CD8-positive, alpha-beta memory T cell (primary cell): Measurements from ENCODE around the gene TH. TPM values are rescaled to one million over a fixed set of nuclear protein-coding genes. Genes with fewer than 3 reads are reported as not detected.
A peak's percentile ranks its signal among the peaks of the same experiment; 100 is the strongest.

Experiments
- CTCF ChIA-PET: fragments of 350-600 bp; sonication (Branson Sonifier 250); formaldehyde crosslinking; loops from one replicate; lab custom pipeline; 2021; ENCODE audit warnings: antibody characterized with exemption; lab: Charles Lee
- POLR2A ChIA-PET: fragments of 350-600 bp; sonication (Branson Sonifier 250); formaldehyde crosslinking; loops from one replicate; lab custom pipeline; 2021; ENCODE audit warnings: antibody characterized with exemption; lab: Charles Lee
- DNase-seq, 5 donors: peaks; one replicate each; pipeline versions ENCODE4 v3.0.0 to v3.0.0-alpha.2; 2020 to 2022; ENCODE audit warnings: mixed read lengths in 1 of 5
- H3K27ac ChIP-seq: one replicate; pipeline ENCODE4 v1.7.0; 2013; ENCODE audit warnings: low read depth, mild to moderate bottlenecking, low read length, moderate library complexity
- H3K27me3 ChIP-seq: 2 replicates; pipeline ENCODE4 v1.7.0; 2013; ENCODE audit warnings: low read length, mild to moderate bottlenecking; ENCODE audit not compliant: insufficient read depth, poor library complexity, severe bottlenecking
- H3K36me3 ChIP-seq: 2 replicates; pipeline ENCODE4 v1.7.0; 2013; ENCODE audit warnings: mild to moderate bottlenecking, low read length, moderate library complexity; ENCODE audit not compliant: insufficient read depth
- H3K4me1 ChIP-seq: 2 replicates; pipeline ENCODE4 v1.7.0; 2013; ENCODE audit warnings: mild to moderate bottlenecking, low read length, moderate library complexity; ENCODE audit not compliant: insufficient read depth
- H3K4me3 ChIP-seq: 2 replicates; pipeline ENCODE4 v1.7.0; 2013; ENCODE audit warnings: mild to moderate bottlenecking, low read length
- H3K9me3 ChIP-seq: 2 replicates; pipeline ENCODE4 v1.7.0; 2013; ENCODE audit warnings: mild to moderate bottlenecking, low read length
- H3K27ac Mint-ChIP-seq, 8 donors: one replicate each; pipeline ENCODE4 v1.8.0; 2020 to 2021; ENCODE audit warnings: mixed read lengths in 8 of 8, mild to moderate bottlenecking in 6 of 8, inconsistent platforms in 3 of 8, moderate library complexity in 3 of 8
- H3K27me3 Mint-ChIP-seq, 2 donors: one replicate each; pipeline ENCODE4 v1.8.0; 2020 to 2021; ENCODE audit warnings: mixed read lengths in 2 of 2, mild to moderate bottlenecking in 1 of 2, moderate library complexity in 1 of 2
- H3K36me3 Mint-ChIP-seq, 3 donors: one replicate each; pipeline ENCODE4 v1.8.0; 2020 to 2021; ENCODE audit warnings: mixed read lengths in 3 of 3, inconsistent platforms in 1 of 3, mild to moderate bottlenecking in 1 of 3
- H3K4me1 Mint-ChIP-seq, 3 donors: one replicate each; pipeline ENCODE4 v1.8.0; 2020 to 2021; ENCODE audit warnings: mixed read lengths in 3 of 3, inconsistent platforms in 1 of 3, mild to moderate bottlenecking in 1 of 3
- H3K4me3 Mint-ChIP-seq, 7 donors: one replicate each; pipeline ENCODE4 v1.8.0; 2020 to 2021; ENCODE audit warnings: mixed read lengths in 7 of 7, mild to moderate bottlenecking in 6 of 7, moderate library complexity in 4 of 7, inconsistent platforms in 2 of 7
- H3K9me3 Mint-ChIP-seq, 5 donors: one replicate each; pipeline ENCODE4 v1.8.0; 2020 to 2022; ENCODE audit warnings: mixed read lengths in 5 of 5, mild to moderate bottlenecking in 3 of 5, moderate library complexity in 2 of 5, inconsistent platforms in 1 of 5
- polyA plus RNA-seq: library from polyadenylated mRNA; unstranded; fragments of 300-500 nt; fragmentation: Illumina TruSeq; gene quantifications from one replicate; pipeline ENCODE4 v1.2.3, GENCODE V29; 2021
- total RNA-seq, 2 experiments: library from RNA; stranded (reverse); gene quantifications; one replicate each; pipeline ENCODE4 v1.2.3, GENCODE V29; 2021

Gene TH
- total and polyA plus RNA-seq, 3 experiments from 2014 or later = not detected

DNA sequence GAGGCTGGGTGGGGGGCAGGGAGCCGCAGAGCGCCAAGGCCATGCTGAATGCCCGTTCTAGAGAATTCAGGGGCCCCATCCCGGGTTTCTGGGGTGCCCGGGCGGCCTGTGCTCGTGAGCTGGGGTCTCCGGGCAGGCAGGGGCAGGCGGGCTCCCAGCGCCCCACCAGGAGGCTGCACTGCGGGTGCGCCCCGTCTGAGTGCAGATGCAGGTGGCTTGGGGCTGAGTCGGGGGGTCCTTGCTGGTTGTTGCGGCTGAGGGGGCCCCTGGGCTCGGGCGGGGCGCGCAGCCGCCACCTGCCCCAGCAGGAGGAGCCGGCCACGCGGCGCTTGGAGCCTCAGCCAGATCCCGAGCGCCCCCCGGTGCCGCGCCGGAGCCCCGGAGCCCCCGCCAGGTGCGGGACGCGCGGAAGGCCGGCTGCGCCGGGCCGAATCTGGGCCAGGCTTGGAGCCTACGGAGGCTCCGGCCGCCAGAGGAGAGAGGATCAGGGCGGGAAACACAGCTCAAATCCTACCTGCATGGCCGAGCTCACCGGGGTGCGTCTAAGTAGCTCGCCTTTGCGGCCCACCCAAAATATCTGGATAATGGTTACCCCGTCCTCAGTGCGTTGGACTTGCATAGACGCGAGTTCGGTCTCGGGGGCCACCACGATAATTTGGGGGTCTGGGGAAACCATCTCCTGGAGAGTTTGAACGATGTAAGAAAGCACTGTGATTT lies 31.8 kb downstream of the TH start:
- Mint-ChIP-seq H3K27ac (no peak overlapping the region), H3K27me3 (peaks cover 47 to 49% of the 10 kb centered on the region in 2 donors), H3K4me1 (peaks cover 2 to 22% (median 4%) of the 10 kb centered on the region in 3 donors), H3K4me3 (peak overlapping the region in 1 of 7 donors; percentile 63), H3K36me3 (no peaks in the 10 kb centered on the region), H3K9me3 (no peaks in the 10 kb centered on the region)
- H3K4me1 ChIP-seq = no peaks in the 10 kb centered on the region
- DNase-seq = no peak
- CTCF ChIA-PET = interaction anchor here (1.4 to 1.7 kb wide), 2 partner anchors 12 to 104 kb away, joined by 3 to 7 read pairs; no protein-coding TSS in a partner anchor
- no peak overlapping the region for H3K27ac ChIP-seq
- H3K27me3 ChIP-seq = peaks cover 25% of the 10 kb centered on the region
- POLR2A ChIA-PET = no interaction called here
- no peaks in the 10 kb centered on the region for H3K36me3 ChIP-seq
- no peak overlapping the region for H3K4me3 ChIP-seq
- H3K9me3 ChIP-seq = no peaks in the 10 kb centered on the region

DNA sequence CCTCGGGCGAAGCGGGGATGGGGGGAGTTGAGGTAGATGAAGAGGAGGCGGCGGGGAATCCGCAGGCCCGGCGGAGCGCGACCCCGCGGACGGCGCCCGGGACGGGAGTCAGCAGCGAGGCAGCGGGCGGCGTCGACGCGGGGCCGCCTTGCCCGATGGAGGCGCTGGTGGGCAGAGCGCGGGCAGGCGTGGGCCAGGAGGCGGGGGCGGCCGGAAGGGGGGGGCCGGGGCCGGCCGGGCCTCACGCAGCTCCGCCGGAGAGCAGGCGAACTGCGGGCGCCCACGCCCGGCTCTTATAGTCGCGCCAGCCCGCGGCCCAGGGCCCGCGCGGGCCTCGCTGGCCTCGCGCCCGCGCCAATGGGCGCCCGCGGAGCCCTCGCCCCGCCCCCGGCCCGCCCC lies 32.5 kb downstream of the TH start, which contains the start of gene IGF2:
Gene IGF2 (minus strand): TSS at position 267 of the 399 bp plus-strand sequence. CDS start 3,866 bp downstream, outside the sequence.
- H3K4me1 ChIP-seq = no peaks in the 10 kb centered on the region
- H3K4me3 Mint-ChIP-seq = peak within 1 kb of the TSS; percentile 48 to 91 (median 81)
- H3K27me3 ChIP-seq = peaks cover 26% of the 10 kb centered on the region

DNA sequence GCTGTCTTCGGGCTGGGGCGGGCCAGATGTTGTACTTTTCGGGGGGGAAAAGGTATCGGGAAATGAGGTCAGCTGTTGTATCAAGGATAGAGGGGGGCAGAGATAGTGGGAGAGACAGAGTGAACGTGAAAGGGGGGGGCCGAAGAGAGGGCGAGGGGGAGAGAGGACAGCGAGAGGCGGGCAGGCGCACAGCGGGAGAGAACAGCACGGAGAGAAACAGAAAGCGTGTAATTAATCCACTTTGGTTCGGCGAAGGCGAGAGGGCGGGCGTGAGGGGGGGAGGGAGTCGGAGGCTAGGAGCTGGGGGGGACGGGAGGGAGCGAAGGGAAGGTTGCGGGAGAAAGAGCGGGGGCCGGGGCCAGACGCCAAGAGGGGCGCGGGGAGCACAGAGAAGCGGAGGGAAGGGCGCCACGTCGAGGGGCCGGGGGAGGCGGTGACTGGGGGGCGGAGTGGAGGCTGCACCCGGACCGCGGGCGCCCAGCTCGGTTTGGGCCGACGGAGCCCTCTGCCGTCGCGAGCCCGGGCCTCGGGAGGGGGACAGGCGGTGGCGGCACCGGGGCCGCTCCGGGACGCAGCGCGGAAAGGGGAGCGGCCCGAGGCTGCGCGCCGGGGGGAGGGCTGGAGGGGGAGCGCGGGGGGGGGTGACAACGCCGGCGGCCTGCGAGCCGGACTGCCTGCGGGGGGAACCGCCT lies 33.0 kb downstream of the TH start:
- POLR2A ChIA-PET = no interaction called here
- H3K4me3 Mint-ChIP-seq = peak overlapping the region; percentile 48 to 91 (median 81)
- H3K36me3 ChIP-seq = no peaks in the 10 kb centered on the region
- DNase-seq = no peak
- H3K36me3 Mint-ChIP-seq = no peaks in the 10 kb centered on the region
- no peak overlapping the region for H3K27ac Mint-ChIP-seq
- H3K4me1 Mint-ChIP-seq = peaks cover 2 to 19% (median 4%) of the 10 kb centered on the region in 3 donors
- H3K27me3 Mint-ChIP-seq = peaks cover 43 to 50% of the 10 kb centered on the region in 2 donors
- H3K4me1 ChIP-seq = no peaks in the 10 kb centered on the region
- no peaks in the 10 kb centered on the region for H3K9me3 ChIP-seq
- H3K27me3 ChIP-seq = peaks cover 30% of the 10 kb centered on the region
- CTCF ChIA-PET = interaction anchor here (1.4 kb wide), 1 partner anchor 103 kb away, joined by 3 read pairs; no protein-coding TSS in a partner anchor
- H3K9me3 Mint-ChIP-seq = no peaks in the 10 kb centered on the region
- H3K4me3 ChIP-seq = no peak overlapping the region
- H3K27ac ChIP-seq = no peak overlapping the region

More for the DNA sequence above, 32.5 kb downstream of the TH start, which contains the start of gene IGF2:
- H3K36me3 ChIP-seq = no peaks in the 10 kb centered on the region
- H3K27ac ChIP-seq = no peak within 1 kb of the TSS
- Mint-ChIP-seq H3K4me1 (peaks cover 2 to 19% (median 4%) of the 10 kb centered on the region in 3 donors), H3K9me3 (no peaks in the 10 kb centered on the region), H3K27me3 (peaks cover 44 to 49% of the 10 kb centered on the region in 2 donors), H3K36me3 (no peaks in the 10 kb centered on the region), H3K27ac (no peak within 1 kb of the TSS)
- DNase-seq = no peak
- ChIA-PET POLR2A (no interaction called here), CTCF (interaction anchor here (1.4 to 1.7 kb wide), 2 partner anchors 12 to 104 kb away, joined by 3 to 7 read pairs; no protein-coding TSS in a partner anchor)
- H3K4me3 ChIP-seq = no peak within 1 kb of the TSS
- no peaks in the 10 kb centered on the region for H3K9me3 ChIP-seq

GRCh38 chr11:2138068-2138430 lies 33.6 kb downstream of the TH start:
- Mint-ChIP-seq H3K4me1 (peaks cover 2 to 19% (median 4%) of the 10 kb centered on the region in 3 donors), H3K27me3 (peaks cover 43 to 51% of the 10 kb centered on the region in 2 donors), H3K4me3 (peak overlapping the region; percentile 48 to 91 (median 81)), H3K36me3 (no peaks in the 10 kb centered on the region), H3K27ac (no peak overlapping the region), H3K9me3 (no peaks in the 10 kb centered on the region)
- Histone ChIP-seq H3K36me3 (no peaks in the 10 kb centered on the region), H3K4me3 (no peak overlapping the region), H3K4me1 (no peaks in the 10 kb centered on the region), H3K9me3 (no peaks in the 10 kb centered on the region), H3K27ac (no peak overlapping the region), H3K27me3 (peaks cover 30% of the 10 kb centered on the region)
- ChIA-PET POLR2A (no interaction called here), CTCF (no interaction called here)
- no peak for DNase-seq

GRCh38 chr11:2137202-2138067 lies 34.2 kb downstream of the TH start:
- Mint-ChIP-seq H3K36me3 (no peaks in the 10 kb centered on the region), H3K27me3 (peaks cover 38 to 46% of the 10 kb centered on the region in 2 donors), H3K27ac (no peak overlapping the region), H3K9me3 (no peaks in the 10 kb centered on the region), H3K4me3 (peak overlapping the region in 4 of 7 donors; percentile 23 to 56 (median 53)), H3K4me1 (peaks cover 2 to 19% (median 4%) of the 10 kb centered on the region in 3 donors)
- H3K27ac ChIP-seq = no peak overlapping the region
- ChIA-PET CTCF (interaction anchor here (0.6 kb wide), 1 partner anchor 14 kb away, joined by 3 read pairs; no protein-coding TSS in a partner anchor), POLR2A (no interaction called here)
- no peak for DNase-seq
- no peak overlapping the region for H3K4me3 ChIP-seq
- no peaks in the 10 kb centered on the region for H3K36me3 ChIP-seq
- H3K4me1 ChIP-seq = no peaks in the 10 kb centered on the region
- no peaks in the 10 kb centered on the region for H3K9me3 ChIP-seq
- H3K27me3 ChIP-seq = peaks cover 24% of the 10 kb centered on the region

GRCh38 chr11:2136952-2137201 lies 34.7 kb downstream of the TH start:
- Mint-ChIP-seq H3K4me3 (peak overlapping the region in 3 of 7 donors; percentile 31 to 54 (median 48)), H3K27ac (no peak overlapping the region), H3K9me3 (no peaks in the 10 kb centered on the region), H3K36me3 (no peaks in the 10 kb centered on the region), H3K4me1 (peaks cover 2 to 19% (median 4%) of the 10 kb centered on the region in 3 donors), H3K27me3 (peaks cover 35 to 40% of the 10 kb centered on the region in 2 donors)
- POLR2A ChIA-PET = no interaction called here
- CTCF ChIA-PET = interaction anchor here (0.6 kb wide), 1 partner anchor 15 kb away, joined by 3 read pairs; no protein-coding TSS in a partner anchor
- no peak overlapping the region for H3K27ac ChIP-seq
- no peak for DNase-seq
- H3K4me3 ChIP-seq = no peak overlapping the region
- no peaks in the 10 kb centered on the region for H3K4me1 ChIP-seq
- H3K36me3 ChIP-seq = no peaks in the 10 kb centered on the region
- peaks cover 19% of the 10 kb centered on the region for H3K27me3 ChIP-seq
- H3K9me3 ChIP-seq = no peaks in the 10 kb centered on the region

DNA sequence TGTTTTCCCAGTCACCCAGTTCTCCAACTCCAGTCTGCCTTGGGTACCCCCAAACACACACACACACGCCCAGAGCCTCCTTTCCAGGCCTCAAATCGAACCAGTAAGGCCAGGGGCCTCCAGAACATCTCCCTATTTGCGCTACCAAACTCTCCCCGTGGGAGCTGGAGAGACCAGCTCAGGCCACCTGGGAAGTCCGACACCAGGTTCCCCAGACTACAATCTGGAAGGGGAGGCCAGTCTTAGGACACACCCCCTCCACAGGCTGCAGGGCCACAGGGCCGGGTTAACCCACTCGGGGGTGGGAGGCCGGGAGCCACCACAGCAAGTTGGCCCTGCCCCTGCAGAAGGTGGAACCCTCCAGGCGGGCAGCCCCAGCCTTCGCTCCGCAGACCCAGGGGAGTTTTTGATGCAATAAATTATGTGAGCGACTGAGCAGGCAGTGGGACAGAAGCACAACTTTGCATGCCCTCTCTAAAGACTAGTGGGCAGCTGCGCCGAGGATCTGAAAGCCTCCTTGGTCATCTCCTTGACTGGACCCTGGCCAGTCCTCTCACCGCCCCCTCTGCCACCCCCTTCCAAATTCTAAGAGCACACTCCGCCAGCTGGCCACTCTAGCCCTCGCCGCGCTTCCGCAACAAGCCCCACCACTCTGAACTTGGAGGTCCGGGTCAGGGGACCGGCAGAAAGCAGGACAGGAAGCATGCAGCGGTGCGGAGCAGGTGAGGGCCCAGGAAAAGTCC lies 35.2 kb downstream of the TH start:
- H3K4me1 ChIP-seq = no peaks in the 10 kb centered on the region
- no peak overlapping the region for H3K27ac ChIP-seq
- H3K9me3 ChIP-seq = no peaks in the 10 kb centered on the region
- DNase-seq = no peak
- H3K4me1 Mint-ChIP-seq = peaks cover 2 to 19% (median 4%) of the 10 kb centered on the region in 3 donors
- ChIA-PET POLR2A (no interaction called here), CTCF (interaction anchor here (0.6 to 1.8 kb wide), 2 partner anchors 15 kb away, joined by 3 to 5 read pairs; no protein-coding TSS in a partner anchor)
- H3K27me3 ChIP-seq = peaks cover 15% of the 10 kb centered on the region
- H3K9me3 Mint-ChIP-seq = no peaks in the 10 kb centered on the region
- peaks cover 33 to 37% of the 10 kb centered on the region in 2 donors for H3K27me3 Mint-ChIP-seq
- H3K36me3 ChIP-seq = no peaks in the 10 kb centered on the region
- H3K4me3 Mint-ChIP-seq = peak overlapping the region in 5 of 7 donors; percentile 20 to 48 (median 40)
- H3K36me3 Mint-ChIP-seq = no peaks in the 10 kb centered on the region
- no peak overlapping the region for H3K4me3 ChIP-seq
- H3K27ac Mint-ChIP-seq = peak overlapping the region in 1 of 8 donors; percentile 22
